Tibial nerve (tissue), 4 donors: ENCODE measurements around the gene SHISA6. TPM values are rescaled to one million over a fixed set of nuclear protein-coding genes. Genes with fewer than 3 reads are reported as not detected.
A peak's percentile ranks its signal among the peaks of the same experiment; 100 is the strongest.
"Not testable (repeated sequence)": the region's sequence is repeated elsewhere in the genome, so short reads cannot be mapped to it uniquely, and the experiment has no call there.

Source experiments
- DNase-seq, 2 donors: peaks; one replicate each; pipeline ENCODE4 v3.0.0-alpha.2; 2019; ENCODE audit warnings: low spot score in 2 of 2
- H3K27ac ChIP-seq, 4 donors: fragments of 200-600 bp; sonication (generic) in 3 of 4; one replicate each; pipeline ENCODE4 v1.5.1; 2017 to 2019; ENCODE audit warnings: mild to moderate bottlenecking in 1 of 4
- H3K27me3 ChIP-seq, 2 donors: fragments of 200-600 bp; sonication (generic) in 1 of 2; one replicate each; pipeline versions ENCODE4 v1.5.1 to v1.6.0; 2017 to 2019
- H3K36me3 ChIP-seq, 3 donors: fragments of 200-600 bp; sonication (generic); one replicate each; pipeline ENCODE4 v1.5.1; 2018 to 2019
- H3K4me1 ChIP-seq, 4 donors: fragments of 200-600 bp; sonication (generic) in 3 of 4; one replicate each; pipeline ENCODE4 v1.5.1; 2017 to 2019
- H3K4me3 ChIP-seq, 4 donors: fragments of 200-600 bp; sonication (generic) in 3 of 4; one replicate each; pipeline ENCODE4 v1.5.1; 2017 to 2019; ENCODE audit warnings: mild to moderate bottlenecking in 1 of 4, moderate library complexity in 1 of 4
- H3K9me3 ChIP-seq, 4 donors: fragments of 200-600 bp; sonication (generic) in 3 of 4; one replicate each; pipeline ENCODE4 v1.5.1; 2017 to 2019
- EP300 ChIP-seq, 2 donors: sonication (generic); formaldehyde crosslinking; IDR thresholded peaks; one replicate each; pipeline ENCODE4 v1.6.1; 2017; ENCODE audit warnings: antibody characterized with exemption in 2 of 2, mild to moderate bottlenecking in 1 of 2
- POLR2A ChIP-seq, 2 donors: fragments of 450-650 bp; IDR thresholded peaks; one replicate each; pipeline ENCODE4 v1.6.1; 2017; ENCODE audit warnings: antibody characterized with exemption in 2 of 2, mild to moderate bottlenecking in 2 of 2, moderate library complexity in 2 of 2
- WGBS, 2 donors: methylation state at CpG; one replicate each; pipeline ENCODE4 v1.1.5; 2018; 5-methylcytosine and 5-hydroxymethylcytosine counted together
- total RNA-seq, 4 donors: library from RNA; depleted of rRNA; stranded (reverse); fragments of >200 nt; gene quantifications; one replicate each; pipeline ENCODE4 v1.1.0, GENCODE V29; 2016
- TF ChIP-seq, protein P1 (sequence below), 5 experiments: fragments of 200-600 bp in 3 of 5; fragments of 450-650 bp in 2 of 5; sonication (generic) in 3 of 5; IDR thresholded peaks; one replicate each; pipeline ENCODE4 v1.5.1; 2016 to 2019; ENCODE audit warnings: antibody characterized with exemption in 5 of 5, mild to moderate bottlenecking in 3 of 5, moderate library complexity in 2 of 5

SHISA6 gene
- total RNA-seq, 4 donors from 2014 or later = 10.8 to 28.0 (median 21.9) TPM

DNA sequence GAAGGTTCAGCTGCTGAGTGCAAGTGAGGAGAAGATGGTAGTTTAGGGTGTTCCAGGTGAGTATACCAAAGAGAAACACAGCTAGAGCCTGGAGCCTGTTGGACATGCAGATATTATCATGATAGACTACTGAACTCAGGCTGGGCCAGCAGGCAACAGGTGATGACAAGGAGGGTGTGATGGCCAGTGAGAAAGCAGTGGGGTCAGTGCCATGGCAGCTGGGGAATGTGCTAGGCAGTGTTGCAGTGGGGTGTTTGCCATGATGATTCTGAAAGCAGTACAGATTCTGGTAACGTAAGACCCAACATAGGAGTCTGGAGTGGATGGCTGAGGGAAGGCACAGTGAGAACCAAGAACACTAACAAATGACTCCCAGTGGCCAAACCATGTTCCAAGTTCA is 57.4 kb downstream of the SHISA6 start:
- TF ChIP-seq POLR2A (IDR thresholded peaks at IDR 0.05) (no peak), EP300 (IDR thresholded peaks at IDR 0.05) (no peak)
- TF ChIP-seq, protein P1, sequence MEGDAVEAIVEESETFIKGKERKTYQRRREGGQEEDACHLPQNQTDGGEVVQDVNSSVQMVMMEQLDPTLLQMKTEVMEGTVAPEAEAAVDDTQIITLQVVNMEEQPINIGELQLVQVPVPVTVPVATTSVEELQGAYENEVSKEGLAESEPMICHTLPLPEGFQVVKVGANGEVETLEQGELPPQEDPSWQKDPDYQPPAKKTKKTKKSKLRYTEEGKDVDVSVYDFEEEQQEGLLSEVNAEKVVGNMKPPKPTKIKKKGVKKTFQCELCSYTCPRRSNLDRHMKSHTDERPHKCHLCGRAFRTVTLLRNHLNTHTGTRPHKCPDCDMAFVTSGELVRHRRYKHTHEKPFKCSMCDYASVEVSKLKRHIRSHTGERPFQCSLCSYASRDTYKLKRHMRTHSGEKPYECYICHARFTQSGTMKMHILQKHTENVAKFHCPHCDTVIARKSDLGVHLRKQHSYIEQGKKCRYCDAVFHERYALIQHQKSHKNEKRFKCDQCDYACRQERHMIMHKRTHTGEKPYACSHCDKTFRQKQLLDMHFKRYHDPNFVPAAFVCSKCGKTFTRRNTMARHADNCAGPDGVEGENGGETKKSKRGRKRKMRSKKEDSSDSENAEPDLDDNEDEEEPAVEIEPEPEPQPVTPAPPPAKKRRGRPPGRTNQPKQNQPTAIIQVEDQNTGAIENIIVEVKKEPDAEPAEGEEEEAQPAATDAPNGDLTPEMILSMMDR (IDR thresholded peaks at IDR 0.05) = no peak
- H3K27ac ChIP-seq = peak overlapping the region in 1 of 4 donors; percentile 6
- no peak for DNase-seq
- no peaks in the 10 kb centered on the region for H3K9me3 ChIP-seq
- H3K4me3 ChIP-seq = no peak overlapping the region
- H3K36me3 ChIP-seq = no peaks in the 10 kb centered on the region
- H3K27me3 ChIP-seq = no peaks in the 10 kb centered on the region
- 85 to 90% methylated on average over 1 of the region's 1 CpG for WGBS, 2 donors
- peaks cover 0 to 33% (median 2%) of the 10 kb centered on the region in 4 donors for H3K4me1 ChIP-seq

DNA sequence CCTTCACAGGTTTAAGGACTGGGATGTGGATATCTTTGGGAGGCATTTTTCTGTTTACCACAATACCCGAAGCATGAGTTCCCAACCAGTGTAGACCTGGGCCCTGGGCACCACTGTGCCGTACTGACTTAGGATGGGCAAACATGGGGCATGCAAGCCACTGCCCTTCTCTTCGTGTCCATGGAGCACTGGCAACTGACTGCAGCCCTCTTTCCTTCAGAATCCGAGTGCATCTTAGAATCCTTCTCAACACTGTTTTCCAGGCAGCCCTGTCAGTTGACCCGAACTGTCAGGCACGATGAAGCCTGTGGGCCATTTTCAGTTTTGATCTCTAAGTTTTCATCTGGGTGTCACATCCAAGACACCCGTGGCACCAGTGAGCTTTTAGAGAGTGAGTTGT is 59.2 kb downstream of the SHISA6 start:
- H3K27ac ChIP-seq = peak overlapping the region in 2 of 4 donors; percentile 0 to 79
- H3K27me3 ChIP-seq = no peaks in the 10 kb centered on the region
- peaks cover 0 to 33% (median 2%) of the 10 kb centered on the region in 4 donors for H3K4me1 ChIP-seq
- H3K4me3 ChIP-seq = no peak overlapping the region
- 74 to 78% methylated on average over 7 of the region's 7 CpGs for WGBS, 2 donors
- TF ChIP-seq POLR2A (IDR thresholded peaks at IDR 0.05) = no peak
- TF ChIP-seq, protein P1 (IDR thresholded peaks at IDR 0.05) = no peak
- TF ChIP-seq EP300 (IDR thresholded peaks at IDR 0.05) = no peak
- H3K9me3 ChIP-seq = no peaks in the 10 kb centered on the region
- no peaks in the 10 kb centered on the region for H3K36me3 ChIP-seq
- DNase-seq = no peak

DNA sequence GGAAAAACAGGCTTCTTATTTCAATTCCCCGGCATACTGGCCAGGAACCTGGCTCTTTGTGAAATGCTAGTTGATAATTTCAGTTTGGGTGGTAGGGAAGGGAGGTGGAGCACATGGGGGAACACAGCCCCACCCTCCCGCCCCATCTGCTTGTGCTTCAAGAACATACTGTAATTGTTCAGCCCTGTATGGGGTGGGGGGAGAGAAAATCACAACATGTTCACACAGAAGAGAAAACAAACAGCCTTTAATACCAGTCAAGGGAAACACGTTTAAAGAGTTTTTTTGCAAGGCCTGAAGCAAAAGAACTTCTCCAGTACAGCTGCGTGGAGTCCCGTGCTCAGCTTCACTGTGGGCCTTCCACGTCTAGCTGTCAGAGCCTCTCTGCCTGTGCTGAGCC is 59.7 kb downstream of the SHISA6 start:
- Histone ChIP-seq H3K27ac (peak overlapping the region in 2 of 4 donors; percentile 64 to 79), H3K27me3 (no peaks in the 10 kb centered on the region), H3K36me3 (no peaks in the 10 kb centered on the region), H3K4me1 (peaks cover 0 to 33% (median 2%) of the 10 kb centered on the region in 4 donors), H3K9me3 (no peaks in the 10 kb centered on the region), H3K4me3 (no peak overlapping the region)
- DNase-seq = no peak
- 28 to 40% methylated on average over 6 of the region's 6 CpGs for WGBS, 2 donors
- no peak for TF ChIP-seq EP300 (IDR thresholded peaks at IDR 0.05)
- no peak for TF ChIP-seq POLR2A (IDR thresholded peaks at IDR 0.05)
- TF ChIP-seq, protein P1 (IDR thresholded peaks at IDR 0.05) = no peak

DNA sequence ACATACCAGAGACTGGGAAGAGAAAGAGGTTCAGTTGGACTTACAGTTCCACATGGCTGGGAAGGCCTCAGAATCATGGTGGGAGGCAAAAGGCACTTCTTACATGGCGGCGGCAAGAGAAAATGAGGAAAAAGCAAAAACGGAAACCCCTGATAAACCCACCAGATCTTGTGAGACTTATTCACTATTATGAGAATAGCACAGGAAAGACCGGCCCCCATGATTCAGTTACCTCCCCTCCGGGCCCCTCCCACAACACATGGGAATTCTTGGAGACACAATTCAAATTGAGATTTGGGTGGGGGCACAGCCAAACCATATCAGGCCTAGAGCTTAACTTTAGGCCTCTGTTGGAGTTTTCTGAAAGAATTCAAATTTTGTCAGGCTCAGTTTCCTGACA is 60.9 kb downstream of the SHISA6 start:
- not testable (repeated sequence) for H3K4me3 ChIP-seq, DNase-seq, H3K9me3 ChIP-seq, H3K27me3 ChIP-seq, H3K36me3 ChIP-seq
- peaks cover 0 to 33% (median 2%) of the 10 kb centered on the region in 4 donors for H3K4me1 ChIP-seq
- WGBS, 2 donors = 82 to 88% methylated on average over 5 of the region's 5 CpGs
- H3K27ac ChIP-seq = peak overlapping the region in 2 of 4 donors; percentile 64 to 79

DNA sequence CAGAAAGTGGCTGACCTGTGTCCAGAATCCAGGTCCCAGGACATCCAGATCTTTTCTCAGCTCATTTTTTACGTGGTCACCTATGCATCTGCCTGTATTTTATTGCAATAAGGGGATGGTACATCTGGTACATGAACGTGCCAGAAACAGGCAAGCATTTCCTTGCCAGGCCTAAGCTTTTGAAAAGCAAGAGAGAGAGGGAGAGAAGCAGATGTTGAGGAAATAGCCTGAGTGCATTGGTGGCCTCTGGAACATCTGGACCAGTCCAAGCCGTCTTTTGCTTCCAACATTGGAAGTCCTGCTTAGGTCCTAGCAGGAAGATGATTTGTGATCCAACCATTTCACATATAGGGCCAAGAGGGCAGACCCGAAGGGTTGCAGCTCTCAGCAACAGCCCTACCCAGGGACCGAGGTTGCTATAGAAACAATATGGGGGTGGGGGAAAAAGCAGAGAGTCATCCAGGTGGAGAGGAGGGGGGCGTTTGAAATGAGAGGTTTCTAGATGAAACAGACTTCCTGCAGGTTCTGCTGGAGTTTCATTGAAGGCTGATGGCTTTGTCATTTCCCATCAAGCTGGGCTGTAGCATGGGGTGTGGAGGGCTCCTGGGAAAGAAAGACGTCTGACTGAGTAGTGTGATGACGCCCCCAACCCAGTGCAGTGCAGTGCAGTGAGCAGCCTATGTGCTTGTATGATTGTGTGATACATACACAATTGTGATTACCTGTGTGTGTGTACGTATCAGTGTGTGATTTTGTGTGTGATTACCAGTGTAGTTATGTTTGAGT is 61.6 kb downstream of the SHISA6 start:
- 52 to 54% methylated on average over 9 of the region's 9 CpGs for WGBS, 2 donors
- Histone ChIP-seq H3K27ac (peak overlapping the region in 2 of 4 donors; percentile 64 to 79), H3K4me1 (peaks cover 0 to 33% (median 2%) of the 10 kb centered on the region in 4 donors), H3K27me3 (no peaks in the 10 kb centered on the region), H3K36me3 (no peaks in the 10 kb centered on the region), H3K9me3 (no peaks in the 10 kb centered on the region), H3K4me3 (no peak overlapping the region)
- peak in 1 of 2 donors; percentile 15 for DNase-seq
- TF ChIP-seq, protein P1 (IDR thresholded peaks at IDR 0.05) = no peak
- peak in 1 of 2 donors; percentile 49 for TF ChIP-seq EP300 (IDR thresholded peaks at IDR 0.05)
